Caki2 (cell line): Measurements from ENCODE around the gene SORCS3. TPM values are rescaled to one million over a fixed set of nuclear protein-coding genes. Genes with fewer than 3 reads are reported as not detected.

Source experiments
- DNase-seq: peaks from one replicate; pipeline ENCODE4 v3.0.0-alpha.2; 2015; ENCODE audit warnings: low read depth
- in situ Hi-C: cut with HindIII; loops from 2 replicates; pipeline ENCODE4 v1.10.0; 2016; ENCODE audit warnings: low sequenced_read_pairs, low pct_unique_long_range_greater_than_20kb, mixed read lengths
- total RNA-seq: library from RNA; depleted of rRNA; stranded (reverse); fragments of >200 nt; shearing (Covaris generic); gene quantifications from 2 replicates; pipeline ENCODE4 v1.2.3, GENCODE V29; 2014; ENCODE audit warnings: low replicate concordance

Gene SORCS3
- total RNA-seq, 1 experiment from 2014 or later: 0.10 TPM

GRCh38 chr10:104993085-104993484 is 352.0 kb downstream of the SORCS3 start:
- DNase-seq: no peak
- in situ Hi-C loops: no loop called here

GRCh38 chr10:105001269-105001668 is 360.2 kb downstream of the SORCS3 start:
- in situ Hi-C loops: no loop called here
- DNase-seq: no peak

- no peak for DNase-seq
- in situ Hi-C loops: no loop called here
Measured at GRCh38 chr10:105010411-105011121, 369.5 kb downstream of the SORCS3 start.

- peak; percentile 28 for DNase-seq
- in situ Hi-C loops: no loop called here
Measured at GRCh38 chr10:105017116-105017515, 376.0 kb downstream of the SORCS3 start.

- DNase-seq: no peak
- in situ Hi-C loops: no loop called here
Measured at GRCh38 chr10:105017691-105018090, 376.6 kb downstream of the SORCS3 start.

- peak; percentile 94 for DNase-seq
- in situ Hi-C loops: no loop called here
Measured at GRCh38 chr10:105023211-105024111, 382.4 kb downstream of the SORCS3 start.

- in situ Hi-C loops: no loop called here
- DNase-seq: no peak
Measured at GRCh38 chr10:105024184-105024583, 383.1 kb downstream of the SORCS3 start.

GRCh38 chr10:105025092-105025491 is 384.0 kb downstream of the SORCS3 start:
- DNase-seq: no peak
- in situ Hi-C loops: no loop called here

- in situ Hi-C loops: no loop called here
Measured at GRCh38 chr10:105026566-105026965, 385.5 kb downstream of the SORCS3 start.

GRCh38 chr10:105029286-105029685 is 388.2 kb downstream of the SORCS3 start:
- no peak for DNase-seq
- in situ Hi-C loops: no loop called here

More at GRCh38 chr10:105026566-105026965, 385.5 kb downstream of the SORCS3 start:
- no peak for DNase-seq

- in situ Hi-C loops: no loop called here
Measured at GRCh38 chr10:105037022-105037421, 395.9 kb downstream of the SORCS3 start.

GRCh38 chr10:105041956-105042355 is 400.9 kb downstream of the SORCS3 start:
- DNase-seq: peak; percentile 70
- in situ Hi-C loops: no loop called here

More at GRCh38 chr10:105037022-105037421, 395.9 kb downstream of the SORCS3 start:
- no peak for DNase-seq

GRCh38 chr10:105042906-105043552 is 401.9 kb downstream of the SORCS3 start:
- peak; percentile 59 for DNase-seq
- in situ Hi-C loops: no loop called here

- DNase-seq: no peak
- in situ Hi-C loops: no loop called here
Measured at GRCh38 chr10:105044902-105045301, 403.8 kb downstream of the SORCS3 start.

- in situ Hi-C loops: no loop called here
- no peak for DNase-seq
Measured at GRCh38 chr10:105056413-105056812, 415.3 kb downstream of the SORCS3 start.

- in situ Hi-C loops: no loop called here
- DNase-seq: no peak
Measured at GRCh38 chr10:105062951-105063350, 421.9 kb downstream of the SORCS3 start.

GRCh38 chr10:105063796-105064195 is 422.7 kb downstream of the SORCS3 start:
- in situ Hi-C loops: no loop called here
- peak; percentile 24 for DNase-seq

- DNase-seq: no peak
- in situ Hi-C loops: no loop called here
Measured at GRCh38 chr10:105068497-105068896, 427.4 kb downstream of the SORCS3 start.

- in situ Hi-C loops: no loop called here
Measured at GRCh38 chr10:105070249-105070648, 429.2 kb downstream of the SORCS3 start.

More at GRCh38 chr10:105070249-105070648, 429.2 kb downstream of the SORCS3 start:
- no peak for DNase-seq
